ENCODE data around the gene KYAT1.

KYAT1 gene

GRCh38 chr9:128835246-128836210, 46.2 kb downstream of the KYAT1 start:
- TF ChIP-seq CTCF (IDR thresholded peaks at IDR 0.05; ENCODE audit: insufficient read depth, low read length, poor library complexity, severe bottlenecking) = no peak

GRCh38 chr9:128833696-128834095, 48.1 kb downstream of the KYAT1 start:
- Histone ChIP-seq H3K36me3 (ENCODE audit: control insufficient read depth, insufficient read depth, low read length) (peaks cover 1% of the 10 kb centered on the region), H3K27me3 (replicated peaks; ENCODE audit: control insufficient read depth, insufficient read depth, low read length) (no peaks in the 10 kb centered on the region), H3K4me3 (replicated peaks; ENCODE audit: low read depth, low read length) (no peak overlapping the region)
- no peak for DNase-seq (ENCODE audit: extremely low read depth, insufficient read length)
- TF ChIP-seq CTCF (IDR thresholded peaks at IDR 0.05; ENCODE audit: insufficient read depth, low read length, poor library complexity, severe bottlenecking) = no peak

More at GRCh38 chr9:128835246-128836210, 46.2 kb downstream of the KYAT1 start:
- peaks cover 1% of the 10 kb centered on the region for H3K36me3 ChIP-seq (ENCODE audit: control insufficient read depth, insufficient read depth, low read length)
- no peak for DNase-seq (ENCODE audit: extremely low read depth, insufficient read length)
- no peak overlapping the region for H3K4me3 ChIP-seq (replicated peaks; ENCODE audit: low read depth, low read length)
- H3K27me3 ChIP-seq (replicated peaks; ENCODE audit: control insufficient read depth, insufficient read depth, low read length) = no peaks in the 10 kb centered on the region

- H3K27me3 ChIP-seq (replicated peaks; ENCODE audit: control insufficient read depth, insufficient read depth, low read length) = no peaks in the 10 kb centered on the region
- peaks cover 12% of the 10 kb centered on the region for H3K36me3 ChIP-seq (ENCODE audit: control insufficient read depth, insufficient read depth, low read length)
- TF ChIP-seq CTCF (IDR thresholded peaks at IDR 0.05; ENCODE audit: insufficient read depth, low read length, poor library complexity, severe bottlenecking) = no peak
- DNase-seq (ENCODE audit: extremely low read depth, insufficient read length) = peak; percentile 94
- peak within 1 kb of the TSS; percentile 80 for H3K4me3 ChIP-seq (replicated peaks; ENCODE audit: low read depth, low read length)
Observed at GRCh38 chr9:128829477-128830251, 52.1 kb downstream of the KYAT1 start, which contains the start of gene SPOUT1. SPOUT1 (minus strand) TSS chr9:128829794; CDS start chr9:128829780, 14 bp downstream.

- peak overlapping the region; percentile 80 for H3K4me3 ChIP-seq (replicated peaks; ENCODE audit: low read depth, low read length)
- no peak for TF ChIP-seq CTCF (IDR thresholded peaks at IDR 0.05; ENCODE audit: insufficient read depth, low read length, poor library complexity, severe bottlenecking)
- H3K36me3 ChIP-seq (ENCODE audit: control insufficient read depth, insufficient read depth, low read length) = peaks cover 20% of the 10 kb centered on the region
- no peak for DNase-seq (ENCODE audit: extremely low read depth, insufficient read length)
- no peaks in the 10 kb centered on the region for H3K27me3 ChIP-seq (replicated peaks; ENCODE audit: control insufficient read depth, insufficient read depth, low read length)
Observed at GRCh38 chr9:128828719-128829452, 52.9 kb downstream of the KYAT1 start.

GRCh38 chr9:128828267-128828666, 53.5 kb downstream of the KYAT1 start:
- no peak for TF ChIP-seq CTCF (IDR thresholded peaks at IDR 0.05; ENCODE audit: insufficient read depth, low read length, poor library complexity, severe bottlenecking)
- Histone ChIP-seq H3K36me3 (ENCODE audit: control insufficient read depth, insufficient read depth, low read length) (peaks cover 24% of the 10 kb centered on the region), H3K27me3 (replicated peaks; ENCODE audit: control insufficient read depth, insufficient read depth, low read length) (no peaks in the 10 kb centered on the region), H3K4me3 (replicated peaks; ENCODE audit: low read depth, low read length) (peak overlapping the region; percentile 80)
- DNase-seq (ENCODE audit: extremely low read depth, insufficient read length) = no peak
